HepG2 (cell line): ENCODE measurements around the gene MYOM1. TPM values are rescaled to one million over a fixed set of nuclear protein-coding genes. Genes with fewer than 3 reads are reported as not detected.

Source experiments
- DNMT1 ChIP-seq: sonication (generic); formaldehyde crosslinking; IDR thresholded peaks from 2 replicates; pipeline ENCODE4 v1.5.1; 2020; ENCODE audit warnings: mild to moderate bottlenecking, missing genetic modification reagents
- DRAP1 ChIP-seq: IDR thresholded peaks from 2 replicates; pipeline ENCODE4 v1.6.1; 2016; ENCODE audit warnings: missing genetic modification reagents, missing compliant biosample characterization
- ETS1 ChIP-seq: sonication (generic); formaldehyde crosslinking; IDR thresholded peaks from 2 replicates; pipeline ENCODE4 v1.4.0; 2020; ENCODE audit warnings: missing genetic modification reagents
- ETV6 ChIP-seq: sonication (generic); formaldehyde crosslinking; conservative IDR thresholded peaks from 2 replicates; pipeline ENCODE4 v1.4.0; 2020; ENCODE audit warnings: missing genetic modification reagents
- HMG20B ChIP-seq: conservative IDR thresholded peaks from 2 replicates; pipeline ENCODE4 v1.6.1; 2016; ENCODE audit warnings: missing genetic modification reagents, missing compliant biosample characterization
- IKZF1 ChIP-seq: fragments of 450-650 bp; IDR thresholded peaks from 2 replicates; pipeline ENCODE4 v1.7.1; 2016
- KAT7 ChIP-seq: IDR thresholded peaks from 2 replicates; pipeline ENCODE4 v1.6.1; 2018; ENCODE audit warnings: borderline replicate concordance, missing compliant biosample characterization
- MTF2 ChIP-seq: sonication (generic); formaldehyde crosslinking; IDR thresholded peaks from 2 replicates; pipeline ENCODE4 v1.5.0; 2020; ENCODE audit warnings: missing genetic modification reagents, borderline replicate concordance
- NPAS2 ChIP-seq: sonication (generic); formaldehyde crosslinking; IDR thresholded peaks from 2 replicates; pipeline ENCODE4 v1.8.0; 2022; ENCODE audit warnings: mild to moderate bottlenecking, missing genetic modification reagents, borderline replicate concordance
- NR2F6 ChIP-seq, 2 experiments: IDR thresholded peaks; 2 replicates each; pipeline ENCODE4 v1.6.1; 2016; ENCODE audit warnings: antibody characterized with exemption in 1 of 2, mild to moderate bottlenecking in 1 of 2
- SSRP1 ChIP-seq: IDR thresholded peaks from 2 replicates; pipeline ENCODE4 v1.6.1; 2016; ENCODE audit warnings: control low read depth
- TFDP1 ChIP-seq: IDR thresholded peaks from 2 replicates; pipeline ENCODE4 v1.6.1; 2016; ENCODE audit warnings: missing compliant biosample characterization, missing genetic modification reagents, borderline replicate concordance
- TSC22D2 ChIP-seq: sonication (generic); formaldehyde crosslinking; IDR thresholded peaks from 2 replicates; pipeline ENCODE4 v1.5.1; 2020; ENCODE audit warnings: missing genetic modification reagents, mild to moderate bottlenecking, borderline replicate concordance
- ZMYM2 ChIP-seq: sonication (generic); formaldehyde crosslinking; IDR thresholded peaks from 2 replicates; pipeline ENCODE4 v1.8.0; 2022; ENCODE audit warnings: mild to moderate bottlenecking, missing genetic modification reagents
- ZMYM4 ChIP-seq: sonication (generic); formaldehyde crosslinking; IDR thresholded peaks from 2 replicates; pipeline ENCODE4 v1.8.1; 2023; ENCODE audit warnings: mild to moderate bottlenecking, missing genetic modification reagents
- ZNF136 ChIP-seq: sonication (generic); formaldehyde crosslinking; IDR thresholded peaks from 2 replicates; pipeline ENCODE4 v1.8.1; 2022; ENCODE audit warnings: low read depth, mild to moderate bottlenecking, moderate library complexity, missing genetic modification reagents
- ZNF441 ChIP-seq: sonication (generic); formaldehyde crosslinking; IDR thresholded peaks from 2 replicates; pipeline ENCODE4 v1.7.0; 2021; ENCODE audit warnings: missing genetic modification reagents, borderline replicate concordance
- ZNF550 ChIP-seq: sonication (generic); formaldehyde crosslinking; IDR thresholded peaks from 2 replicates; pipeline ENCODE4 v1.4.0; 2020; ENCODE audit warnings: mild to moderate bottlenecking, missing genetic modification reagents, borderline replicate concordance
- ZNF629 ChIP-seq: sonication (generic); formaldehyde crosslinking; conservative IDR thresholded peaks from 2 replicates; pipeline ENCODE4 v1.5.0; 2020; ENCODE audit warnings: missing genetic modification reagents
- ZNF75D ChIP-seq: sonication (generic); formaldehyde crosslinking; IDR thresholded peaks from 2 replicates; pipeline ENCODE4 v1.8.1; 2023; ENCODE audit warnings: missing genetic modification reagents, mild to moderate bottlenecking, borderline replicate concordance
- polyA plus RNA-seq, 8 experiments: library from polyadenylated mRNA; depleted of rRNA in 3 of 8; stranded (reverse) in 7 of 8; unstranded in 1 of 8; fragments of >200 nt; fragmentation: Illumina TruSeq in 4 of 8; extraction: Trizol in 4 of 8; gene quantifications; 2 replicates each; pipeline versions ENCODE4 v1.2.1 to v1.2.3, GENCODE V29; 2011 to 2016; ENCODE audit warnings: low read depth in 4 of 8, missing spikeins in 1 of 8, mixed read lengths in 1 of 8; ENCODE audit not compliant: insufficient read depth in 1 of 8
- total RNA-seq, 5 experiments: library from RNA; depleted of rRNA; stranded (reverse); fragments of >200 nt; fragmentation: Illumina TruSeq; extraction: Trizol; gene quantifications; 2 replicates each; pipeline ENCODE4 v1.2.3, GENCODE V29; 2016; ENCODE audit warnings: low read depth in 1 of 5
- TF ChIP-seq, protein P1 (sequence below): sonication (generic); formaldehyde crosslinking; IDR thresholded peaks from 2 replicates; pipeline ENCODE4 v1.8.0; 2022; ENCODE audit warnings: mild to moderate bottlenecking, missing genetic modification reagents; ENCODE audit not compliant: insufficient replicate concordance
- TF ChIP-seq, protein P2 (sequence below): sonication (generic); formaldehyde crosslinking; IDR thresholded peaks from 2 replicates; pipeline ENCODE4 v1.5.0; 2020; ENCODE audit warnings: mild to moderate bottlenecking, missing genetic modification reagents

MYOM1 gene
- total and polyA plus RNA-seq, 2 of the 13 experiments (the other 11 are each of a cell fraction or from before 2014, with no cell fraction given) = 0.46 to 0.98 TPM

DNA sequence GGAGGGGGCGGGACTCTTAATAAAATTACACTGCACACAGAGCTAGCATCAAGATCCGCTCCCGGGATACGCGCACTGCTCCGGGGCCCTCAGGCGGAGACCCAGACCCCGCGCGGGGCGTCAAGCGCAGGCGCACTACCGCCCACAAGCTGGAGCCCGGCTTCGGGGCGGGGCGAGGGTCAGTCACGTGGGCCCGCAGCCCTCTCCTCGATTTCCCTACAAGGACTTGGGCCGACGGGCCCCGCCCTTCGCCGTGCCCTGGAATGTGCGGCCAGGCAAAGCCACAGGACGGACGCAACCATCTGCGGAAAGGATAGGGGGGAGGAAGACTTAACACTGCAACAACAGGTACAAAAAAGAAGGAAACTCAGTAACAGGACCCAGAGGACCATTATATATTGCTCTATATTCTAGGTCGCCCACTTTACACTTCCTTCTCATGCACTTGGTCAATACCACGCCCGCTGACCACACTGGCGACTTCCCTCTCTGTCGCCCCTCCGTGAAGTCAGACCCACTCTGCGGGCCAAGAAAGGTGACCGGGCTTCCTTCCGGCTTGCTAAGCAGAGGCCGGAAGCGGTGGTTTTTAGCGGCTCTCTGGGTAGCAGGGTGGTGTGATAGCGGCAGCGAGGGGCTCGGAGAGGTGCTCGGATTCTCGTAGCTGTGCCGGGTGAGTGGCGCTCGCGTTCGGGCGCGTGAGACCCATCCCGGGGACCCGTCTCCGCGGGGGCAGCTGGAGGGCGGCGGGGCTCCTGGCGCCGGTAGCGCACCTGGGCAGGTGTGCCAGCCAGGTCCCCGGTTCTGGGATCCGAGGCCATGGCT is 27.7 kb upstream of the MYOM1 start, which contains the start of gene MYL12A (continued):
- TF ChIP-seq, protein P1, sequence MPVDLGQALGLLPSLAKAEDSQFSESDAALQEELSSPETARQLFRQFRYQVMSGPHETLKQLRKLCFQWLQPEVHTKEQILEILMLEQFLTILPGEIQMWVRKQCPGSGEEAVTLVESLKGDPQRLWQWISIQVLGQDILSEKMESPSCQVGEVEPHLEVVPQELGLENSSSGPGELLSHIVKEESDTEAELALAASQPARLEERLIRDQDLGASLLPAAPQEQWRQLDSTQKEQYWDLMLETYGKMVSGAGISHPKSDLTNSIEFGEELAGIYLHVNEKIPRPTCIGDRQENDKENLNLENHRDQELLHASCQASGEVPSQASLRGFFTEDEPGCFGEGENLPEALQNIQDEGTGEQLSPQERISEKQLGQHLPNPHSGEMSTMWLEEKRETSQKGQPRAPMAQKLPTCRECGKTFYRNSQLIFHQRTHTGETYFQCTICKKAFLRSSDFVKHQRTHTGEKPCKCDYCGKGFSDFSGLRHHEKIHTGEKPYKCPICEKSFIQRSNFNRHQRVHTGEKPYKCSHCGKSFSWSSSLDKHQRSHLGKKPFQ (CRISPR knock-in tag) = peak; percentile 63
- TF ChIP-seq SSRP1 (CRISPR knock-in tag) = no peak
- TF ChIP-seq HMG20B = no peak; the same call in 1 of the 2 replicates
- peak; percentile 99 for TF ChIP-seq ZMYM4 (CRISPR knock-in tag)
- peak; percentile 34; the same call in 1 of the 2 replicates for TF ChIP-seq TFDP1
- TF ChIP-seq, protein P2, sequence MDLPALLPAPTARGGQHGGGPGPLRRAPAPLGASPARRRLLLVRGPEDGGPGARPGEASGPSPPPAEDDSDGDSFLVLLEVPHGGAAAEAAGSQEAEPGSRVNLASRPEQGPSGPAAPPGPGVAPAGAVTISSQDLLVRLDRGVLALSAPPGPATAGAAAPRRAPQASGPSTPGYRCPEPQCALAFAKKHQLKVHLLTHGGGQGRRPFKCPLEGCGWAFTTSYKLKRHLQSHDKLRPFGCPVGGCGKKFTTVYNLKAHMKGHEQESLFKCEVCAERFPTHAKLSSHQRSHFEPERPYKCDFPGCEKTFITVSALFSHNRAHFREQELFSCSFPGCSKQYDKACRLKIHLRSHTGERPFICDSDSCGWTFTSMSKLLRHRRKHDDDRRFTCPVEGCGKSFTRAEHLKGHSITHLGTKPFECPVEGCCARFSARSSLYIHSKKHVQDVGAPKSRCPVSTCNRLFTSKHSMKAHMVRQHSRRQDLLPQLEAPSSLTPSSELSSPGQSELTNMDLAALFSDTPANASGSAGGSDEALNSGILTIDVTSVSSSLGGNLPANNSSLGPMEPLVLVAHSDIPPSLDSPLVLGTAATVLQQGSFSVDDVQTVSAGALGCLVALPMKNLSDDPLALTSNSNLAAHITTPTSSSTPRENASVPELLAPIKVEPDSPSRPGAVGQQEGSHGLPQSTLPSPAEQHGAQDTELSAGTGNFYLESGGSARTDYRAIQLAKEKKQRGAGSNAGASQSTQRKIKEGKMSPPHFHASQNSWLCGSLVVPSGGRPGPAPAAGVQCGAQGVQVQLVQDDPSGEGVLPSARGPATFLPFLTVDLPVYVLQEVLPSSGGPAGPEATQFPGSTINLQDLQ (CRISPR knock-in tag) = no peak
- TF ChIP-seq TSC22D2 = no peak
- TF ChIP-seq NPAS2 (CRISPR knock-in tag) = no peak
- peak; percentile 50; the same call in 1 of the 2 replicates for TF ChIP-seq KAT7 (CRISPR knock-in tag)
- TF ChIP-seq ZNF550 = no peak
- no peak for TF ChIP-seq ZNF629 (CRISPR knock-in tag)
- no peak for TF ChIP-seq IKZF1
- TF ChIP-seq ZNF136 = no peak
- TF ChIP-seq ETV6 (CRISPR knock-in tag) = no peak
- no peak for TF ChIP-seq ZNF441
- TF ChIP-seq ZMYM2 (CRISPR knock-in tag) = peak; percentile 69; the same call in 1 of the 2 replicates
- TF ChIP-seq NR2F6 (IDR thresholded peaks at IDR 0.05) = peak; percentile 55
- TF ChIP-seq NR2F6 (CRISPR knock-in tag; IDR thresholded peaks at IDR 0.05) = peak; percentile 68; the same call in 1 of the 2 replicates
- no peak for TF ChIP-seq ETS1 (CRISPR knock-in tag)
- TF ChIP-seq DRAP1 (CRISPR knock-in tag) = peak; percentile 88
- no peak for TF ChIP-seq DNMT1 (CRISPR knock-in tag)
- no peak for TF ChIP-seq ZNF75D (CRISPR knock-in tag)
- TF ChIP-seq MTF2 (CRISPR knock-in tag) = no peak
